Loucy (cell line): Measurements from ENCODE around the gene TWNK.
A peak's percentile ranks its signal among the peaks of the same experiment; 100 is the strongest.

ENCODE experiments used
- H2AFZ ChIP-seq: fragments of 200-600 bp; sonication (generic); 2 replicates; pipeline ENCODE4 v1.6.0; 2016; ENCODE audit warnings: antibody characterized with exemption, mild to moderate bottlenecking, low read length, moderate library complexity
- H3F3A ChIP-seq: fragments of 200-600 bp; 2 replicates; pipeline ENCODE4 v1.6.0; 2016; ENCODE audit warnings: antibody characterized with exemption, low read depth, mild to moderate bottlenecking
- H3K27me3 ChIP-seq: fragments of 200-600 bp; sonication (generic); 2 replicates; pipeline ENCODE4 v1.6.1; 2014; ENCODE audit warnings: low read length, mild to moderate bottlenecking; ENCODE audit not compliant: insufficient read depth, poor library complexity, severe bottlenecking
- H3K36me3 ChIP-seq: fragments of 200-600 bp; sonication (generic); 2 replicates; pipeline ENCODE4 v1.6.1; 2016; ENCODE audit warnings: low read length; ENCODE audit not compliant: insufficient read depth
- H3K4me1 ChIP-seq: fragments of 200-600 bp; sonication (generic); 2 replicates; pipeline ENCODE4 v1.5.1; 2014; ENCODE audit warnings: low read length, mild to moderate bottlenecking; ENCODE audit not compliant: insufficient read depth, poor library complexity, severe bottlenecking
- H3K4me2 ChIP-seq: fragments of 200-600 bp; sonication (generic); 2 replicates; pipeline ENCODE4 v1.6.0; 2014; ENCODE audit warnings: antibody characterized with exemption, low read length, low read depth, mild to moderate bottlenecking; ENCODE audit not compliant: poor library complexity, severe bottlenecking
- H3K4me3 ChIP-seq: fragments of 200-600 bp; sonication (generic); 2 replicates; pipeline ENCODE4 v1.5.1; 2014; ENCODE audit warnings: low read length, mild to moderate bottlenecking, mixed read lengths; ENCODE audit not compliant: poor library complexity, severe bottlenecking
- H3K79me2 ChIP-seq: fragments of 200-600 bp; sonication (generic); 2 replicates; pipeline ENCODE4 v1.6.1; 2014; ENCODE audit warnings: low read length; ENCODE audit not compliant: insufficient read depth
- H3K9ac ChIP-seq: fragments of 200-600 bp; sonication (generic); 2 replicates; pipeline ENCODE4 v1.6.0; 2014; ENCODE audit warnings: mild to moderate bottlenecking, low read depth, low read length, moderate library complexity; ENCODE audit not compliant: poor library complexity, severe bottlenecking
- H3K9me2 ChIP-seq: fragments of 200-600 bp; sonication (generic); replicated peaks from 2 replicates; pipeline ENCODE4 v1.6.1; 2016; ENCODE audit warnings: low read depth, low read length, mixed read lengths
- H3K9me3 ChIP-seq: fragments of 200-600 bp; sonication (generic); 2 replicates; pipeline ENCODE4 v1.6.1; 2014; ENCODE audit warnings: mild to moderate bottlenecking, antibody characterized with exemption, low read length, low read depth; ENCODE audit not compliant: insufficient read depth
- H4K20me1 ChIP-seq: fragments of 200-600 bp; sonication (generic); 2 replicates; pipeline ENCODE4 v1.6.0; 2014; ENCODE audit warnings: antibody characterized with exemption, low read length, mild to moderate bottlenecking; ENCODE audit not compliant: insufficient read depth, poor library complexity, severe bottlenecking
- CTCF ChIP-seq: fragments of 200-600 bp; sonication (generic); conservative IDR thresholded peaks from 2 replicates; pipeline ENCODE4 v1.5.1; 2014; ENCODE audit warnings: mild to moderate bottlenecking, antibody characterized with exemption, low read length
- EZH2phosphoT487 ChIP-seq: fragments of 200-600 bp; IDR thresholded peaks from 2 replicates; pipeline ENCODE4 v1.6.1; 2018; ENCODE audit warnings: antibody characterized with exemption, mild to moderate bottlenecking, moderate library complexity, borderline replicate concordance

The TWNK gene

GRCh38 chr10:100986952-100987684 is at the start of gene TWNK, which contains the start of gene MRPL43:
Gene TWNK (plus strand): TSS chr10:100987543. CDS start chr10:100988211, 668 bp downstream.
Gene MRPL43 (minus strand): TSS chr10:100987497. CDS start chr10:100987443, 54 bp downstream.
- peak within 1 kb of the TSS; percentile 89 for H3K4me2 ChIP-seq
- no peaks in the 10 kb centered on the region for H3K9me2 ChIP-seq
- TF ChIP-seq CTCF (no peak), EZH2phosphoT487 (no peak)
- peaks cover 51% of the 10 kb centered on the region for H3K79me2 ChIP-seq
- H3K4me3 ChIP-seq = peak within 1 kb of the TSS; percentile 99
- peaks cover 12% of the 10 kb centered on the region; the same call in 1 of the 2 replicates for H3K36me3 ChIP-seq
- peaks cover 33% of the 10 kb centered on the region for H3K4me1 ChIP-seq
- H3F3A ChIP-seq = no peaks in the 10 kb centered on the region
- peak within 1 kb of the TSS; percentile 99 for H2AFZ ChIP-seq
- no peaks in the 10 kb centered on the region for H3K27me3 ChIP-seq
- H3K9me3 ChIP-seq = no peaks in the 10 kb centered on the region
- peak within 1 kb of the TSS; percentile 93 for H3K9ac ChIP-seq
- peaks cover 23% of the 10 kb centered on the region for H4K20me1 ChIP-seq

DNA sequence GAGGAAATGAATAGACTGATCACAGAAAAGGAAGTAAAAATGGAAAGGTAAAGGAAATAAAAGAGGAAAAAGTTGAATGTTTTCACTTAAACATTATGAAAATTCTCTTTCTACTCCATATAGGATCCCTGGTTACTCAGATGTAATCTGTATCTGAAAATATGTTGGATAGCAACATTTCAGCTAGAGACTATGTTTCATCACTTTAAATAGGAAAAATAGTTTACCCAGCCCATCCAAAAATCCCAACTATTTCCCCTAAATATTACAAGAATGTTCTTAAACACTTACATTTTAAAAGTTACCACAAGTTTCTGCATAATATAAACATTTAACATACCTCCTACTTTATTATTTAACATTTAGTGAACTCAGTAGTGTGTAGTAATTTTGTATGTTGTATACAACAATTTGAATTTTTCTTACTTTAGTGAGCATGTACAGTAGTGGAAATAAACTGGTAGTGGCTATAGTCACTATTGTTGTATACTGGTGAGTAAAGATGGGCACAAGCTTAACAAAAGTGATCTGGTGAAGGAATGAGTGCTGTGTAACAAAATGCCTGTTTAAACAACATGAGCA is 47.5 kb upstream of the TWNK start:
- Histone ChIP-seq H3K79me2 (no peaks in the 10 kb centered on the region), H3K9me3 (no peaks in the 10 kb centered on the region), H3K27me3 (no peaks in the 10 kb centered on the region), H3K36me3 (peaks cover 60% of the 10 kb centered on the region; the same call in 1 of the 2 replicates), H2AFZ (no peak overlapping the region), H4K20me1 (peaks cover 4% of the 10 kb centered on the region), H3K9ac (no peak overlapping the region), H3K4me2 (no peak overlapping the region), H3K4me3 (no peak overlapping the region), H3F3A (peaks cover 6% of the 10 kb centered on the region; the same call in 1 of the 2 replicates), H3K4me1 (peaks cover 7% of the 10 kb centered on the region), H3K9me2 (no peaks in the 10 kb centered on the region)
- TF ChIP-seq EZH2phosphoT487 = no peak

DNA sequence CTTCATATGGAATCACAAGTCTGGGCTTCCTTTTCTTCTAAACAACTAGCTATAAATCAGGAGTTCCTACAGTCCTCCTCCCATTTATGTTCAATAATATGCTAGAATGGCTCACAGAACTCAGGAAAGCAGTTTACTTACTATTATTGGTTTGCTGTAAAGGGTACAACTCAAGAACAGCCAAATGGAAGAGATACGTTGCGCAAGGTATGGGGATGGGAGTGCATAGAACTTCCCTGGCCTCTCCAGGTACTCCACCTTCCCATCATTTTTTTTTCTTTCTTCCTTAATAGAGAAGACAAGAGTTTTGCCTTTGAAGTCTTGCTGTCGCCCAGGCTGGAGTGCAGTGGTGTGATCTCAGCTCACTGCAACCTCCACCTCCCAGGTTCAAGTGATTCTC is 45.1 kb upstream of the TWNK start:
- Histone ChIP-seq H3K36me3 (peaks cover 80% of the 10 kb centered on the region), H3K9me3 (no peaks in the 10 kb centered on the region), H3K9ac (no peak overlapping the region), H3K4me1 (peaks cover 7% of the 10 kb centered on the region), H3K4me2 (no peak overlapping the region), H3F3A (peaks cover 6% of the 10 kb centered on the region; the same call in 1 of the 2 replicates), H3K4me3 (no peak overlapping the region), H3K27me3 (no peaks in the 10 kb centered on the region), H2AFZ (no peak overlapping the region), H3K9me2 (no peaks in the 10 kb centered on the region), H4K20me1 (peaks cover 4% of the 10 kb centered on the region), H3K79me2 (no peaks in the 10 kb centered on the region)
- TF ChIP-seq EZH2phosphoT487 (no peak), CTCF (no peak)
